ENCODE data around the gene TREH.

- no peak for TF ChIP-seq SIN3A (IDR thresholded peaks at IDR 0.05; ENCODE audit: low read depth)
- no peak for TF ChIP-seq MAX (IDR thresholded peaks at IDR 0.05)
- TF ChIP-seq ZFX (IDR thresholded peaks at IDR 0.05) = no peak
- TF ChIP-seq CTCF (IDR thresholded peaks at IDR 0.05 in 2 of 3, conservative IDR thresholded peaks at IDR 0.05 in 1 of 3; ENCODE audit: borderline replicate concordance in 1 of 3, insufficient read depth in 1 of 3, low read depth in 2 of 3, low read length in 2 of 3) = no peak
- no peak for TF ChIP-seq CEBPB (IDR thresholded peaks at IDR 0.05; ENCODE audit: low read depth)
- TF ChIP-seq SP1 (IDR thresholded peaks at IDR 0.05; ENCODE audit: low read depth) = no peak
- TF ChIP-seq POLR2A (IDR thresholded peaks at IDR 0.05; ENCODE audit: borderline replicate concordance, extremely low read depth, insufficient read depth, insufficient read length) = no peak
- no peak for TF ChIP-seq RAD21 (IDR thresholded peaks at IDR 0.05; ENCODE audit: low read depth)
- no peak for TF ChIP-seq ELF1 (IDR thresholded peaks at IDR 0.05; ENCODE audit: borderline replicate concordance, low read depth)
- TF ChIP-seq EGR1 (IDR thresholded peaks at IDR 0.05; ENCODE audit: low read depth) = no peak
- TF ChIP-seq JUND (IDR thresholded peaks at IDR 0.05) = no peak
Measured at GRCh38 chr11:118708296-118708695, 28.8 kb upstream of the TREH start.
